OCI-LY3 (cell line): Measurements from ENCODE around the gene PTPRN2.

ENCODE experiments used
- H2AFZ ChIP-seq: fragments of 200-600, 300-600 bp; shearing (Covaris generic); 2 replicates; pipeline ENCODE4 v1.6.0; 2014; ENCODE audit warnings: antibody characterized with exemption, low read depth, low read length
- H3K27ac ChIP-seq: fragments of 200-600, 300-600 bp; sonication (generic); 2 replicates; pipeline ENCODE4 v1.5.1; 2014; ENCODE audit warnings: mild to moderate bottlenecking, low read length, moderate library complexity, mixed read lengths
- H3K27me3 ChIP-seq: fragments of 200-600, 300-600 bp; sonication (generic); 2 replicates; pipeline ENCODE4 v1.6.1; 2014; ENCODE audit warnings: low read depth, low read length, mixed read lengths
- H3K36me3 ChIP-seq: fragments of 200-600, 300-600 bp; sonication (generic); replicated peaks from 2 replicates; pipeline ENCODE3; 2014; ENCODE audit warnings: low read depth, low read length, mixed read lengths
- H3K4me1 ChIP-seq: fragments of 300-600, 200-600 bp; sonication (generic); 2 replicates; pipeline ENCODE4 v1.6.1; 2014; ENCODE audit warnings: low read length, mixed read lengths
- H3K4me2 ChIP-seq: fragments of 200-600, 300-600 bp; sonication (generic); 2 replicates; pipeline ENCODE4 v1.6.1; 2014; ENCODE audit warnings: low read length, mixed read lengths
- H3K4me3 ChIP-seq: fragments of 300-600, 200-600 bp; sonication (generic); 2 replicates; pipeline ENCODE4 v1.5.1; 2014; ENCODE audit warnings: antibody characterized with exemption, mild to moderate bottlenecking, low read length, moderate library complexity
- H3K79me2 ChIP-seq: fragments of 300-600, 200-600 bp; shearing (Covaris generic); 2 replicates; pipeline ENCODE4 v1.6.1; 2014; ENCODE audit warnings: mild to moderate bottlenecking, low read length, mixed read lengths
- H3K9ac ChIP-seq: fragments of 300-600, 200-600 bp; shearing (Covaris generic); 2 replicates; pipeline ENCODE4 v1.6.0; 2014; ENCODE audit warnings: mild to moderate bottlenecking, low read length, moderate library complexity
- H3K9me3 ChIP-seq: fragments of 200-600, 300-600 bp; shearing (Covaris generic); 2 replicates; pipeline ENCODE4 v1.6.1; 2014; ENCODE audit warnings: low read length, mixed read lengths; ENCODE audit not compliant: insufficient read depth
- H4K20me1 ChIP-seq: fragments of 200-600, 300-600 bp; sonication (generic); 2 replicates; pipeline ENCODE4 v1.6.1; 2016; ENCODE audit warnings: low read length, mixed read lengths; ENCODE audit not compliant: insufficient read depth
- CTCF ChIP-seq: fragments of 200-600, 300-600 bp; sonication (generic); IDR thresholded peaks from 2 replicates; pipeline ENCODE4 v1.5.1; 2014; ENCODE audit warnings: antibody characterized with exemption, low read length, low read depth
- EZH2phosphoT487 ChIP-seq: fragments of 200-600 bp; shearing (Covaris generic); IDR thresholded peaks from 2 replicates; pipeline ENCODE4 v1.6.1; 2018; ENCODE audit warnings: antibody characterized with exemption, mixed run types, low read depth

The PTPRN2 gene

GRCh38 chr7:157625973-157626742, 961.5 kb downstream of the PTPRN2 start:
- H3K9ac ChIP-seq: no peak overlapping the region
- no peaks in the 10 kb centered on the region for H3K36me3 ChIP-seq
- no peaks in the 10 kb centered on the region for H3K79me2 ChIP-seq
- H3K4me3 ChIP-seq: no peak overlapping the region
- no peak overlapping the region for H2AFZ ChIP-seq
- H3K27me3 ChIP-seq: no peaks in the 10 kb centered on the region
- no peaks in the 10 kb centered on the region for H3K4me1 ChIP-seq
- TF ChIP-seq CTCF: no peak
- no peak for TF ChIP-seq EZH2phosphoT487
- no peaks in the 10 kb centered on the region for H4K20me1 ChIP-seq
- no peak overlapping the region for H3K27ac ChIP-seq
- H3K9me3 ChIP-seq: no peaks in the 10 kb centered on the region
- no peak overlapping the region for H3K4me2 ChIP-seq

- Histone ChIP-seq H3K4me3 (no peak overlapping the region), H3K79me2 (no peaks in the 10 kb centered on the region), H3K9me3 (no peaks in the 10 kb centered on the region), H3K4me1 (no peaks in the 10 kb centered on the region), H2AFZ (no peak overlapping the region), H4K20me1 (no peaks in the 10 kb centered on the region), H3K27me3 (no peaks in the 10 kb centered on the region), H3K36me3 (no peaks in the 10 kb centered on the region), H3K4me2 (no peak overlapping the region), H3K9ac (no peak overlapping the region), H3K27ac (no peak overlapping the region)
- TF ChIP-seq CTCF (no peak), EZH2phosphoT487 (no peak)
These were observed 964.1 kb downstream of the PTPRN2 start for GRCh38 chr7:157623556-157623955.

- Histone ChIP-seq H2AFZ (no peak overlapping the region), H3K4me3 (no peak overlapping the region), H4K20me1 (no peaks in the 10 kb centered on the region), H3K36me3 (no peaks in the 10 kb centered on the region), H3K4me1 (no peaks in the 10 kb centered on the region), H3K79me2 (no peaks in the 10 kb centered on the region), H3K4me2 (no peak overlapping the region), H3K9ac (no peak overlapping the region), H3K9me3 (no peaks in the 10 kb centered on the region), H3K27ac (no peak overlapping the region), H3K27me3 (no peaks in the 10 kb centered on the region)
- TF ChIP-seq EZH2phosphoT487: no peak
- no peak for TF ChIP-seq CTCF
These were observed 965.0 kb downstream of the PTPRN2 start for GRCh38 chr7:157622408-157623205.

- H3K9me3 ChIP-seq: no peaks in the 10 kb centered on the region
- no peak for TF ChIP-seq CTCF
- TF ChIP-seq EZH2phosphoT487: no peak
- H3K36me3 ChIP-seq: no peaks in the 10 kb centered on the region
- H3K4me3 ChIP-seq: no peak overlapping the region
- no peaks in the 10 kb centered on the region for H3K79me2 ChIP-seq
- no peak overlapping the region for H3K4me2 ChIP-seq
- H3K4me1 ChIP-seq: no peaks in the 10 kb centered on the region
- no peak overlapping the region for H3K9ac ChIP-seq
- H2AFZ ChIP-seq: no peak overlapping the region
- no peaks in the 10 kb centered on the region for H3K27me3 ChIP-seq
- H3K27ac ChIP-seq: no peak overlapping the region
- no peaks in the 10 kb centered on the region for H4K20me1 ChIP-seq
These were observed 965.6 kb downstream of the PTPRN2 start for GRCh38 chr7:157622000-157622399.
